LNCaP clone FGC (cell line): ENCODE results near the gene EP300.

Experiments
- DNase-seq: peaks from one replicate; pipeline ENCODE4 v3.0.0-alpha.2; 2011; ENCODE audit warnings: low read depth
- H3K4me3 ChIP-seq: 2 replicates; pipeline ENCODE4 v1.5.1; 2011; ENCODE audit warnings: mild to moderate bottlenecking, low read depth, low read length, control low read depth
- TF ChIP-seq, protein P1 (sequence below): IDR thresholded peaks from 2 replicates; pipeline ENCODE4 v1.5.1; 2012; ENCODE audit warnings: mild to moderate bottlenecking; ENCODE audit not compliant: control insufficient read depth, insufficient read depth; ENCODE audit errors: extremely low read depth

The EP300 gene

DNA sequence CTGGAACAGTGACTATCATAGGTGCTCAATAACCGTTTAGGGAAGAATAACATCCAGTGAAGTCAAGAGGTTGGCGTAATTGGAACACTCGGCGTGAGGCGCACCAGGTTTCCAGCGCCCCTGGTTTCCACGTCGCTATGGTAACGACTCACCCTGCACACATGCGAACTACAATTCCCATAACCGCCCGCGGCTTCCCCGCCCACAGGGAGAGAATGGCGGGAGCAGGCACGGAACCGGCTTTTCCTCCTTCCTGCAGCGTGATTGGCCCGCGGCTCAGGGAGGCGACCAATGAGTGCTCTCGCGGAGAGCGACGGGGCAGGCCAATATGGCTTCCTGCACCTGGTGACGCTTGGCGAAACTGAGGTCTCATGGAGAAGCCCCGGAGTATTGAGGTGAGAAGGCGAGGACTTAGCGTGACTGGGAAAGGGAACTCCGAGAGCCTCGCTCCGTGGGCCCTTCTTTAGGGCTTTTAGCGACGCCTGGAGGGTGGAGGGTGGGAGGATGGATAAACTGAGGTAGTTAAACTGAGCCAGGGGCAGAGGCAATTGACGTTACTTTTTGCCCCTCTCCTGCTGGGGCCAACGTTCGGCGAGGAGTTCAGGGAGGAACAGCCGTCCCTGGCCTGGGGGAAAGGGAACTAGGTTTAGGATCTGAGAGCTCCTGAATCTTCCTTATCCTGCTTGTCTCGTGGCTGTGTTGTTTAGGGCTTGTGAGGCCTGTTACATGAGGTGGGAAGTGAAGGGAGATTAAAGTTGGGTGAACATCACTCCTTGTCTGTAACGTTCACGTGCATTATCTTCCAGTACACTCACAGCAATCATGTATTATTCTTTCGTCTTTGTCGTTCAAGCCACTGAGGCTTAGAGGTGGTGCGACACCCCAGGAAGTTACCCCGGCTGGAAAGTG, 112.9 kb downstream of the EP300 start, which contains the start of gene L3MBTL2:
Gene L3MBTL2 (plus strand): TSS at position 321 of the 909 bp plus-strand sequence. CDS start 51 bp downstream, at position 372.
- TF ChIP-seq, protein P1, sequence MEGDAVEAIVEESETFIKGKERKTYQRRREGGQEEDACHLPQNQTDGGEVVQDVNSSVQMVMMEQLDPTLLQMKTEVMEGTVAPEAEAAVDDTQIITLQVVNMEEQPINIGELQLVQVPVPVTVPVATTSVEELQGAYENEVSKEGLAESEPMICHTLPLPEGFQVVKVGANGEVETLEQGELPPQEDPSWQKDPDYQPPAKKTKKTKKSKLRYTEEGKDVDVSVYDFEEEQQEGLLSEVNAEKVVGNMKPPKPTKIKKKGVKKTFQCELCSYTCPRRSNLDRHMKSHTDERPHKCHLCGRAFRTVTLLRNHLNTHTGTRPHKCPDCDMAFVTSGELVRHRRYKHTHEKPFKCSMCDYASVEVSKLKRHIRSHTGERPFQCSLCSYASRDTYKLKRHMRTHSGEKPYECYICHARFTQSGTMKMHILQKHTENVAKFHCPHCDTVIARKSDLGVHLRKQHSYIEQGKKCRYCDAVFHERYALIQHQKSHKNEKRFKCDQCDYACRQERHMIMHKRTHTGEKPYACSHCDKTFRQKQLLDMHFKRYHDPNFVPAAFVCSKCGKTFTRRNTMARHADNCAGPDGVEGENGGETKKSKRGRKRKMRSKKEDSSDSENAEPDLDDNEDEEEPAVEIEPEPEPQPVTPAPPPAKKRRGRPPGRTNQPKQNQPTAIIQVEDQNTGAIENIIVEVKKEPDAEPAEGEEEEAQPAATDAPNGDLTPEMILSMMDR: no peak
- DNase-seq: peak; percentile 81
- H3K4me3 ChIP-seq: peak within 1 kb of the TSS; percentile 96

DNA sequence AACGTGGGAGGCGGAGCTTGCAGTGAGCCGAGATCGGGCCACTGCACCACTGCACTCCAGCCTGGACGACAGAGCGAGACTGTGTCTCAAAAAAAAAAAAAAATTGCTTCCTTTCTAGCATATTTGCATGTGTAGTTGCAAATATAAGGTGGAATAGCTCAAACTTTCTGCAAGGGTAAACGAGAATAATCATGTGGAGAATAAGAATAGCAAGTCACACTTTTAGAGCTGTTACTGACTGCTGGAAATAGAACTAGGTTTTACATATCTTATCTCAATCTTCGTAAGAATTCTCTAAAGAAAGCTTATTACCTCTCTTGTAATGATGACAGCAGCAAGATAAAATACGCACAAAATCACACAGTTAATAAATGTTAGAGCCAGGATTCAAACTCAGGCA, 114.3 kb downstream of the EP300 start:
- DNase-seq: no peak
- H3K4me3 ChIP-seq: no peak overlapping the region
- TF ChIP-seq, protein P1: no peak

DNA sequence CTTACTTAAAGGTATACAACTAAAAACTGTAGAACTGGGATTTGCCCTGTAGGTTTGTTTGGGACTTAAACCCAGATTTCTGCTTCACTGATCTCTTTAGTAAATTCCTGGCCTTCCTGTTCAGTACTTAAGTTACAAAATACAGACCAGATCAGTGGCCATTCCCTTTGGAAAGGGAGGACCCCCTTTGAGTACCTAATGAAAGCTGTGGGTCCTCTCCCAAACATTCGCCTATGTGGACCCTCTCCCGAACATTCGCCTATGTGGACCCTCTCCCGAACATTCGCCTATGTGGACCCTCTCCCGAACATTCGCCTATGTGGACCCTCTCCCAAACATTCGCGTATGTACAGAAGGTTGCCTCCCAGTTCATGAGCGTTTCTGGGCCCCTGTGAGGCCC, 123.0 kb downstream of the EP300 start:
- no peak for DNase-seq
- TF ChIP-seq, protein P1: no peak
- no peak overlapping the region for H3K4me3 ChIP-seq

DNA sequence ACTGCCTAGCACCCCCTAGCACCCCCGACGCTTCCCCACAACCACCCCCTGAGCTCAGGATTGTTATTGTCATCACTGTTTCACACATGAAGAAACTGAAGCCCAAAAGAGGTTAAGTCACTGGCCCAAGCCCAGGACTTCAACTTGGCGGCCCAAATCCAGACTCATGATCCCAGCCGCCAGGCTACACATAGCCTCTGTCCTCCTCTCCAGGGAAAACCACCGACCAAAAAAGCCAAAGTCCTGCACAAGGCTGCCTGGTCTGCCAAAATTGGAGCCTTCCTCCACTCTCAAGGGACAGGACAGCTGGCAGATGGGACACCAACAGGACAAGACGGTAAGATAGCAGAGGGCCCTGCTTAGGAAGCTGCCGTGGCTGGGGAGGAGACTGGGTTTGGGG, 123.5 kb downstream of the EP300 start:
- no peak for DNase-seq
- H3K4me3 ChIP-seq: no peak overlapping the region
- TF ChIP-seq, protein P1: no peak

DNA sequence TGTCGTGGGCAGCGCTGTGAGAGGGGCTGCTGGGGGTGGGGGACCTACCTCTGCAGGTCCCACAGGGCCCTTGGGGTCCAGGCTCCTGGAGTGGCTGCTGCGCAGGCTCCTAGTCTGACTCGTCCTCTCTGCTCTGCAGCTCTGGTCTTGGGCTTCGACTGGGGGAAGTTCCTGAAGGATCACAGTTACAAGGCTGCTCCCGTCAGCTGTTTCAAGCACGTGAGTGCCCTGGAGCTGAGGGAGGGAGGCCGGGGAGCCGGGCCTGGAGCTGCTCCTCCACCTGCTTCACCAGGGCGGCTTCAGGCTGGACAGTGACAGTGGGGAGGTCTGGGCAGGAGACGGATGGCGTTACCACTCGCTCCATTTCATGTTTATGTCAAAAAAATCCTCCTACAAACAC, 124.6 kb downstream of the EP300 start:
- no peak for DNase-seq
- no peak overlapping the region for H3K4me3 ChIP-seq
- TF ChIP-seq, protein P1: no peak

DNA sequence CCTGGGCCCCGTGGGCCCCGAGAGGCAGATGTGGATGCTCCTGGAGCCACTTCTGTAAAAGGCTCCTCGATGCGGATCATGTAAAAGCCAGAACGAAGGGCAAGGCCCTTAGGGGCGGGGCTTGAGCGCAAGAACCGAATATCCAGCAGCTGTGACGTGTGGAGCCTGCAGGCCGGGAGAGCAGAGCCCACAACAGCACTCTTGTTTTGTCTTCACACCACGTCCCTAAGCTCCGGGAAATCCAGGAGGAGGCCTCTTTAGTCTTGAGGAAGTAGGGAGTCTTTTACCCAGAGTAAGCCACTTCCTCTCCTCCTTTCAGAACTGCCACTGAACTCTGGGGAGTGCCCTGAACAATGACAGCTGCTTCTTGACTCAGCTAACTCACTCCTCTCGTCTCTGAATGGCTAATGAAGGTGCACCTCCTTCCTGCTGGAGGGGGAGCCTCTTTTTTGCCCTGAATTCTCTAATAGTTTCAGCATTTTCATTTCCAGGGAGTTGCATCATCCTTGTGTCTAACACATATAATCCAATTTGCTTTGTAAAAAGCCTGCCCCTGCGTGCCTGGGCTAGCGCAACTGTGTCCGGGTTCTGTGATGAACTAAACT, 125.3 kb downstream of the EP300 start:
- no peak overlapping the region for H3K4me3 ChIP-seq
- TF ChIP-seq, protein P1: no peak
- DNase-seq: no peak
